C4-2B (cell line): ENCODE measurements around the gene DUSP5.

Experiments
- H3K27ac ChIP-seq: fragments of 450-650 bp; 2 replicates; pipeline ENCODE4 v1.5.1; 2017
- ZFX ChIP-seq: fragments of 450-650 bp; IDR thresholded peaks from 2 replicates; pipeline ENCODE4 v1.6.1; 2017
- TF ChIP-seq, protein P1 (sequence below): fragments of 450-650 bp; conservative IDR thresholded peaks from 2 replicates; pipeline ENCODE4 v1.5.1; 2017; ENCODE audit warnings: mild to moderate bottlenecking

The DUSP5 gene

DNA sequence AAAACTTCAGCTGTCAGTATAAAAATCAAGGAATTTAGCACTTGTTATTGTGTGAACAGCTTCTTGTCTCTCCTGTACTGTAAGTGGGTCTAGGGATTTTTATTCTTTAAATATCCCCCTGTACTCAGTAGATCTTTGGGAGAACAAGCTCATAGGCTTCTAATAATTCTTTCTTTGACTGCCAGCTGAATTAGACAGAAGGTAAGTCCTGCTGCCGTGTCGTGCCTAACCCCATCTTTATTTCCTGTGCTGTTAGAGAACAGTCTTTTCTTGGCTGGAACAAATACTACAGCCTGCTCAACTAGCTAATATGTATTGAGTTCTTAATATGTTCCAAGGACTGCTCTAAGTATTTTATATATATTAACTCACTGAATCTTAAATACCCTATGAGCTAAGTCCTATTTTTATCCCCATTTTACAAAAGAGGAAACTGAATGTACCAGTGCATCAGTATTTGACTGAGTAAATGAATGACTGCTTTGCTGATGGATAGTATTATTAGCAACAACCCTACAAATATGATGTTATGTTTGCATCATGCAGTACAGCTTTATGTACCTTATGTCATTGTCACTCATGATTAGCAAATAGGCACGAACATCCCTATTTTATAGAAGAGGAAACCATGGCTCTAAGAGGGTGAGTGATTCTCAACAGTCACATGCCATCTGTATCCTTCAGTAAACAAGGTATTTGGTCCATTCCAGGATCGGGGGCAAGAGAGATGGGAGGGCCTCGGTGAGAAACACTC is 5.5 kb upstream of the DUSP5 start:
- H3K27ac ChIP-seq = no peak overlapping the region
- TF ChIP-seq, protein P1, sequence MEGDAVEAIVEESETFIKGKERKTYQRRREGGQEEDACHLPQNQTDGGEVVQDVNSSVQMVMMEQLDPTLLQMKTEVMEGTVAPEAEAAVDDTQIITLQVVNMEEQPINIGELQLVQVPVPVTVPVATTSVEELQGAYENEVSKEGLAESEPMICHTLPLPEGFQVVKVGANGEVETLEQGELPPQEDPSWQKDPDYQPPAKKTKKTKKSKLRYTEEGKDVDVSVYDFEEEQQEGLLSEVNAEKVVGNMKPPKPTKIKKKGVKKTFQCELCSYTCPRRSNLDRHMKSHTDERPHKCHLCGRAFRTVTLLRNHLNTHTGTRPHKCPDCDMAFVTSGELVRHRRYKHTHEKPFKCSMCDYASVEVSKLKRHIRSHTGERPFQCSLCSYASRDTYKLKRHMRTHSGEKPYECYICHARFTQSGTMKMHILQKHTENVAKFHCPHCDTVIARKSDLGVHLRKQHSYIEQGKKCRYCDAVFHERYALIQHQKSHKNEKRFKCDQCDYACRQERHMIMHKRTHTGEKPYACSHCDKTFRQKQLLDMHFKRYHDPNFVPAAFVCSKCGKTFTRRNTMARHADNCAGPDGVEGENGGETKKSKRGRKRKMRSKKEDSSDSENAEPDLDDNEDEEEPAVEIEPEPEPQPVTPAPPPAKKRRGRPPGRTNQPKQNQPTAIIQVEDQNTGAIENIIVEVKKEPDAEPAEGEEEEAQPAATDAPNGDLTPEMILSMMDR = no peak
- no peak for TF ChIP-seq ZFX

DNA sequence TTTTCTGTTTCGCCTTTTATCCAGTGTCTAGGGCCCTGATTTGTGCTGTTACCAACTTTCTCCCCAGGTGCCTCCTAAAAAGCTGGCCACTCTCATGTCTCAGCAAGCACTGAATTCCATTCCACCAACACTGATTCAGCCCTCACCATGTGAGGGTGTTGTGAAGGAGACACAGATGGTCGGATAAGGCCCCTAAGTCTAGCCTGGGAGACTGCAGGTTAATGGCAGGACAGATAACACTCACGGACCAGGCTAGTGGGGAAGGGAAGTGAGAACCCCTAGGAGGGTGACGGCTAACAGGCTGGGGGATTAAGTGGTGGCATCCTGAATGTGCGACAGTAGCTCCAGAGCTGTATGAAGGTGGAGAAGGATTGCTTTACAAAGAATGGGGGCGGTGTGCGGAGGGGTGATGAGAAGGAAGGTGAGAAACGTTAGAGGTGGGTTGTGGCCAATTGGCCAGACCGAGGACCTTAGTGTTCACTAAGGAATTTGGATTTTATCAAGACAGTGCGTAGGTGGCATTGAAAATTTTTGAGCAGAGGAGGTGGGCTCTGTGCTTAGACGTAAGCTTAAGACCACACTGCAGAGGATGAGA is 3.8 kb upstream of the DUSP5 start:
- H3K27ac ChIP-seq = no peak overlapping the region
- TF ChIP-seq ZFX = no peak
- TF ChIP-seq, protein P1 = no peak

DNA sequence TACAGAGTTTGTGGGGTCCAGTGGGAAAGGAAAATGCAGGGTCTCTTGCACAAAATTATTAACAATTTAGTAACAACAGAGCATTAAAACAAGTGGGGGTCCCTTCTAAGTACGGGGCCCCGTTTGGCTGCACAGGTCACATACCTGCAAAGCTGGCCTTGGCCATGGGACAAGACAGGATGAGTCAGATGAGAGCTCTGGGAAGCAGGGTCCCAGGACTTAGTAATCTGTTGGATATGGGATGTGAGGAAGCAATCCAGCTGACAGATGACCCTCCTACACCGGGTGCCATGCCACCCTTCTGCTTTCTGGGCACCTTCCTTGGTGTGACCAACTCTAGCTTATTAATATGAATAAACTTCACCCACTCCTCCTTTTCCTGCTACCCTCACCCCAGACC is 3.2 kb upstream of the DUSP5 start:
- H3K27ac ChIP-seq = no peak overlapping the region
- TF ChIP-seq, protein P1 = no peak
- TF ChIP-seq ZFX = no peak

DNA sequence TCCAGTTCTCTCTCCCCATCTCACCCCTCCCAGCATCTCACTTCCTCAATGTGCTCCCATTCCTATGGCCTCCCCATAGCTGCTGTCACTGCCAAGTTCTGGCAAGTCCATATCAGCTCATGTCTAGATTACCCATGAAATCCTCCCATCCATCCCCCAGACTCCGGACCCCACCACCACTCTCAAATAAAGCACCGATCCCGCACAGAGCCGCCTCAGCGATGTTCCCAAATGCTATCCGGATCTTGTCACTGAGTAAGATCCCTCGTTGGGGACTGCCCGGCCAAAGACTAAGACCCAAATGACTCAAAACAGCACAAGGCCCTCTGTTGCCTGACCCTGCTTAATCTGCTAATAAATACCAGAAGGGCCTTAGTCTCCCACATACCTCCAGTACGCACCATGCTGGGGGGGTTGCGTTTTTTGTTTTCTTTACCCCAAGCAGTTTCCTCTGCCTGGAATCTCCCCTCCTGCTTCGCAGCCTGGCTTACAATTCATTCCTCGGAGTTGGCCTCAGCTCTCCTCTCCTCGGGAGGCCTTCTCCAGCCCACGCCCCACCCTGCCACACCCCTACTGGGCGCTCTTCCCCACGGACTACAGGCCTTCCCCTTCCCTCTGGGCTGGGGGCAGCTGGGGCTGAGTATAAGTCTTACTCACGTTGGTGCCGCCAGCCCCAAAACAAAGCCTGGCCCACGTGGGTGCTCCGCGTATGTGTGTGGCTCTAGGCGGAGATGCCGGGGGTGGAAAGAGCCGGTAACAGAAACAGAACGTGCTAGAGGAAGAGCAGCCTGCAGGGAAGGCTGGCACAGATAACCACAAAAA is 1.8 kb upstream of the DUSP5 start:
- H3K27ac ChIP-seq = no peak overlapping the region
- TF ChIP-seq, protein P1 = no peak
- no peak for TF ChIP-seq ZFX

DNA sequence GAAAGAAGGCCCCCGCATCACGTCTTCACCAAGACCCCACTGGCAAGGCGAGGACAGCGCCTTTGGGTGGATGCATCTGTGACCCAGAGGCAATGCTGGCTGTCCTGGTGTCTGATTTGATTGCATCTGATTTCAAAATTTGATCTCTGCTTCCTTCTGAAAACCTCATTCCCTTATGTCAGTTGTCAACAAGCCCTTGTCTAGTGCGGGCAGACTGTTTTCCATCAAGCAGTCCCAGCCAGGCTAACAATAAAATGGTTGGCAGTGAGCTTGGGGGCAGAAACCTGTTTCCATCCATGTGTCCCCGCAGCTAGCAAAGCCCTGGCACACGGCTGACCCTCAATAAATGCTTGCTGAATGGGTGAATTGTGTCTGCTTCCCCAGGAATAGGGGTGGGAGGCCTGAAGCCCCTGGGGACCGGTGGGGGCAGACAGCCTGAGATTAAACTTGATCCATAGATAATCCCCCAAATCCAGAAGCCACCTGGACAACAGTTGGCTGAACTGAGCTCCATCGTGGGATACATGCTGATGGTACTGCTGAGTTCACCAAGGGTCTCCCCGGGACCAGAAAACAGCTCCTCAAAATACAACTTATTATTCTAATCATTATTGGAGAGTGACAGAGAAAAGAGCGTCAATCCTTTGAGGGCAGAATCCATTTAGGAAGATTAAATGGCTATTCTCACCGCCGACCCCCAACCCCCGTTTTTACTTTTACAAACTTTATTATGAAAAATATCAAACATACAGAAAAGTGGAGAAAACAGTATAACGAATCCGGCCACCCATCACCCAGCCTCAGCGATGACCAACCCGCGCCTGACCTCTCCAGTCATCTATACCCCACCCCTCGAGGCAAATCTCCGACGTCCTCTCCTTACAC is 912 bp upstream of the DUSP5 start:
- TF ChIP-seq, protein P1 = no peak
- no peak for TF ChIP-seq ZFX
- H3K27ac ChIP-seq = peak overlapping the region; percentile 49

DNA sequence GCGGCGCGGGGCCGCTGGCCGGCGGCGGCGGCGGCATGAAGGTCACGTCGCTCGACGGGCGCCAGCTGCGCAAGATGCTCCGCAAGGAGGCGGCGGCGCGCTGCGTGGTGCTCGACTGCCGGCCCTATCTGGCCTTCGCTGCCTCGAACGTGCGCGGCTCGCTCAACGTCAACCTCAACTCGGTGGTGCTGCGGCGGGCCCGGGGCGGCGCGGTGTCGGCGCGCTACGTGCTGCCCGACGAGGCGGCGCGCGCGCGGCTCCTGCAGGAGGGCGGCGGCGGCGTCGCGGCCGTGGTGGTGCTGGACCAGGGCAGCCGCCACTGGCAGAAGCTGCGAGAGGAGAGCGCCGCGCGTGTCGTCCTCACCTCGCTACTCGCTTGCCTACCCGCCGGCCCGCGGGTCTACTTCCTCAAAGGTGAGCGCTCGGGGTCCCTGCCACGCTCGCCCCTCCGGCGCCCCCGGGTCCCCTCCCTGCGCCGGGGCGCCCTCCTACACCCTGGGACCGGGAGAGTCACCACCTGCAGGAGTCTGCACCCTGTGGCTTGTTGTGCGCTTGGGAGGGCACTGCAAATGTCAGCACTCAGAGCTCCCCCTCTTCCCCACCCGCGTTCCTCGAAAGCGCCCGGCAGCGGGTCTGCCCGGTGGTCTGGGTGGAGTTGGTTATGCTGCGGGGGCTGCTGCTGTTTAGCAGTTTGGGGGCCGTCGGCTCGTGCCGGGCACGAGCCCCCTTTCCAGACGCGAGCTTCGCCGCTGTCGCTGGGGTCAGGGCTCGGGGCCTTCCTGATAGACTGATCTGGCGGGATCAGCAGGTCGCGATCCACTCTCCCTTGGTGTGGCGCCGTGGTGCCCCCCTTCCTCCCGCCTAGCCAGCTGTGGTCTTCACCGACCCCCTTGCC is 627 bp downstream of the DUSP5 start:
- H3K27ac ChIP-seq = peak overlapping the region; percentile 49

More for the DNA sequence above, 627 bp downstream of the DUSP5 start:
- TF ChIP-seq, protein P1 = peak; percentile 29
- TF ChIP-seq ZFX = no peak
